K562 (cell line): Measurements from ENCODE around the gene C4A. TPM values are rescaled to one million over a fixed set of nuclear protein-coding genes. Genes with fewer than 3 reads are reported as not detected.

Experiments used
- ARID4B ChIP-seq: sonication (generic); formaldehyde crosslinking; IDR thresholded peaks from 2 replicates; pipeline ENCODE4 v1.8.0; 2022; ENCODE audit warnings: mild to moderate bottlenecking, missing genetic modification reagents
- ELK1 ChIP-seq: sonication (generic); formaldehyde crosslinking; IDR thresholded peaks from 2 replicates; pipeline ENCODE4 v1.8.1; 2022; ENCODE audit warnings: missing genetic modification reagents
- ILF3 ChIP-seq: fragments of 450-650 bp; IDR thresholded peaks from 2 replicates; pipeline ENCODE4 v1.6.1; 2018; ENCODE audit warnings: antibody characterized with exemption, mild to moderate bottlenecking, moderate library complexity, borderline replicate concordance
- MNT ChIP-seq, 2 experiments: fragments of 450-650 bp; conservative IDR thresholded peaks; 2 replicates each; pipeline ENCODE4 v1.6.1; 2017; ENCODE audit warnings: mild to moderate bottlenecking in 2 of 2, moderate library complexity in 2 of 2
- NUFIP1 ChIP-seq: fragments of 450-650 bp; IDR thresholded peaks from 2 replicates; pipeline ENCODE4 v1.6.1; 2018; ENCODE audit not compliant: partially characterized antibody
- RBM34 ChIP-seq: fragments of 200-400 bp; formaldehyde crosslinking; IDR thresholded peaks from 2 replicates; pipeline ENCODE4 v1.6.1; 2018; ENCODE audit warnings: low read length, borderline replicate concordance; ENCODE audit not compliant: insufficient read depth
- REST ChIP-seq, 2 experiments: fragments of 450-650 bp; formaldehyde crosslinking in 1 of 2; IDR thresholded peaks; 2 replicates each; pipeline versions ENCODE4 v1.4.0 to v1.6.1; 2014 to 2020; ENCODE audit warnings: mild to moderate bottlenecking in 2 of 2, borderline replicate concordance in 1 of 2, low read depth in 1 of 2
- ZC3H4 ChIP-seq: sonication (generic); formaldehyde crosslinking; IDR thresholded peaks from 2 replicates; pipeline ENCODE4 v1.9.0; 2021; ENCODE audit warnings: missing genetic modification reagents, borderline replicate concordance
- ZNF175 ChIP-seq: fragments of 200-800 bp; sonication (Bioruptor generic); IDR thresholded peaks from 2 replicates; pipeline ENCODE4 v1.6.1; 2016; ENCODE audit warnings: low read depth, mild to moderate bottlenecking, missing genetic modification characterization, missing compliant biosample characterization
- polyA plus RNA-seq, 8 experiments: library from polyadenylated mRNA; depleted of rRNA in 4 of 8; stranded (reverse) in 5 of 8; unstranded in 3 of 8; fragments of >200 nt; fragmentation: Nextera tagmentation in 2 of 8; fragmentation: Illumina TruSeq in 1 of 8; extraction: Ambion mirVana in 2 of 8; extraction: Trizol in 1 of 8; gene quantifications; 2 replicates each; pipeline versions ENCODE4 v1.2.1 to v1.2.3, GENCODE V29; 2011 to 2014; ENCODE audit warnings: inconsistent platforms in 1 of 8, missing spikeins in 1 of 8
- total RNA-seq, 7 experiments: library from RNA; depleted of rRNA in 6 of 7; stranded (reverse); fragments of >200 nt in 6 of 7; fragmentation: Illumina TruSeq in 2 of 7; extraction: Trizol in 2 of 7; gene quantifications; 2 replicates each; pipeline versions ENCODE4 v1.2.1 to v1.2.3, GENCODE V29; 2011 to 2021; ENCODE audit warnings: low replicate concordance in 1 of 7

C4A gene
- total and polyA plus RNA-seq, 9 of the 15 experiments (the other 6 are each of a cell fraction or from before 2014, with no cell fraction given), result 0.27 to 7.6 (median 5.0) TPM

- no peak for TF ChIP-seq ARID4B (CRISPR knock-in tag)
- TF ChIP-seq ILF3, result no peak
- no peak for TF ChIP-seq RBM34
- TF ChIP-seq ELK1 (CRISPR knock-in tag), result no peak
- TF ChIP-seq MNT (conservative IDR thresholded peaks at IDR 0.05), result no peak
- TF ChIP-seq REST (IDR thresholded peaks at IDR 0.05; ENCODE audit: borderline replicate concordance), result no peak
- no peak for TF ChIP-seq REST (CRISPR knock-in tag; IDR thresholded peaks at IDR 0.05; ENCODE audit: low read depth)
- TF ChIP-seq ZC3H4 (CRISPR knock-in tag), result no peak
- no peak for TF ChIP-seq ZNF175
- no peak for TF ChIP-seq NUFIP1
These were observed 10.4 kb upstream of the C4A start (continued) for GRCh38 chr6:31971279-31971992.
